Dendritic cell treated with granulocyte-macrophage colony-stimulating factor and Interleukin-4, amounts not matched to agents 40 ng/mL and 50 ng/mL, for 4 days (primary cell): Measurements from ENCODE around the gene PATE3.

ENCODE experiments used
- H3K27ac Mint-ChIP-seq: one replicate; pipeline ENCODE4 v1.8.0; 2022; ENCODE audit warnings: mild to moderate bottlenecking, mixed read lengths
- H3K27me3 Mint-ChIP-seq: one replicate; pipeline ENCODE4 v1.8.0; 2022; ENCODE audit warnings: mild to moderate bottlenecking, mixed read lengths
- H3K36me3 Mint-ChIP-seq: one replicate; pipeline ENCODE4 v1.8.0; 2022; ENCODE audit warnings: low read depth, mixed read lengths
- H3K4me1 Mint-ChIP-seq: one replicate; pipeline ENCODE4 v1.8.0; 2022; ENCODE audit warnings: low read depth, mixed read lengths
- H3K4me3 Mint-ChIP-seq: one replicate; pipeline ENCODE4 v1.8.0; 2022; ENCODE audit warnings: mild to moderate bottlenecking, moderate library complexity, mixed read lengths
- H3K9me3 Mint-ChIP-seq: one replicate; pipeline ENCODE4 v1.8.0; 2022; ENCODE audit warnings: mixed read lengths
- intact Hi-C: fragments of 100-400 bp; cut with micrococcal nuclease; formaldehyde crosslinking; loops from one replicate; pipeline ENCODE4 v1.15.0; 2022

Gene PATE3, protein sequence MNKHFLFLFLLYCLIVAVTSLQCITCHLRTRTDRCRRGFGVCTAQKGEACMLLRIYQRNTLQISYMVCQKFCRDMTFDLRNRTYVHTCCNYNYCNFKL

DNA sequence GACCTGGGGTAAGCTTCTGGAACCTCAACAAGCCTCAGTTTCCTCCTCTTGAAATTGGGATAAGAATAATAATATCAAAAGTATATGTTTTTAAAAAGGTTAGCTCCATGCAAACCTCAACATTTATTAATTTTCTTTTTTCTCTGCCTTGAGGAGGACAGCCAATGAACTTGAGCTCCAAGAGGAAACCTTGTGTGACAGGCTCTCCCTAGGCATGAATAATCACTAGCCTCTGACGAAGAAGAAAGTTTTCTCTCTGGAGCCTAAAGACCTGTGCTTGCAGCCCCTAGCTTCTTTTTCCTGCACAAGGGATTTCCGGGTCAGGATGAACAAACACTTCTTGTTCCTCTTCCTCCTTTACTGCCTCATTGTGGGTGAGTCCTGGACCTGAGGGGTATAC lies at the start of gene PATE3:
PATE3 (plus strand) TSS at position 301 of the 400 bp plus-strand sequence; CDS start at position 326, 25 bp downstream.
- peaks cover 6% of the 10 kb centered on the region for H3K9me3 Mint-ChIP-seq
- H3K27ac Mint-ChIP-seq, result no peak within 1 kb of the TSS
- no peak within 1 kb of the TSS for H3K4me3 Mint-ChIP-seq
- no peaks in the 10 kb centered on the region for H3K4me1 Mint-ChIP-seq
- intact Hi-C loops, result no loop called here
- H3K36me3 Mint-ChIP-seq, result no peaks in the 10 kb centered on the region
- H3K27me3 Mint-ChIP-seq, result no peaks in the 10 kb centered on the region

DNA sequence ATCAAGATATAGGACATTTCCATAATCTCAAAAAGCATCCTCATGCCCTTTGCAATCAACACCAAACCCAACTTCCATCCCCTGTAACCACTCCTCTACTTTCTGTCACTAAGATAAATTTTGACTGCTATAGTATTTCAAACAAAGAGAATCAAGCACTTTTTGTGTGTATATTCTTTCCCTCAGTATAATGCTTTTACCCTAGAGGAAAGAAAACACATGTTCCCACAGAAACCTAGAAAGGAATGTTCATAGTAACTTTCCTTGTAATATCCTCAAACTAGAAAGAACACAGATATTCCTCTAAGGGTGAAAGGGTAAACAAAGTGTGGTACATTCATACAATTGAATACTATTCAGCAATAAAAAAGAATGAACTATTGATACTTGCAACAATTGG lies 47.3 kb upstream of the PATE3 start:
- H3K27ac Mint-ChIP-seq, result no peak overlapping the region
- no peaks in the 10 kb centered on the region for H3K9me3 Mint-ChIP-seq
- H3K4me3 Mint-ChIP-seq, result no peak overlapping the region
- H3K36me3 Mint-ChIP-seq, result no peaks in the 10 kb centered on the region
- no peaks in the 10 kb centered on the region for H3K4me1 Mint-ChIP-seq
- intact Hi-C loops, result no loop called here
- peaks cover 1% of the 10 kb centered on the region for H3K27me3 Mint-ChIP-seq

DNA sequence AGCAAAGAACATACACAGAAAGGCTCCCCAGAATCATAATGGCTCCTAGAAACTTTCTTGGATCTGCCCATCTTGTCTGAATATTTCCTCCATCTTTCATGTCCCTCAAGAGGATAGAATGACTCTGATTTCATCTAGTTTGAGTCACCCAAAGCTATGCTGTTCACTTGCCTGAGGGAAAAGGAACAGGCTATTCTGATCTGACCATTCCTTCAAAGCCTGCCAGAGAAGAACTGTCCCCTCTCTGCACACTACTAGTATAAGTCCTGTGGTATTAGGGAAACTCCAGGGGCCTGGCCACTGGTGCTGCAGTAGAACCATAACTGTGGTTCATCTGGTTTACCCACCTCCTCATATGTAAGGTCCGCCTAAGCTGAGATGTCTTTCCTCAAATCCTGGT lies 44.2 kb upstream of the PATE3 start:
- intact Hi-C loops, result no loop called here
- Mint-ChIP-seq H3K27ac (no peak overlapping the region), H3K36me3 (no peaks in the 10 kb centered on the region), H3K4me1 (no peaks in the 10 kb centered on the region), H3K9me3 (no peaks in the 10 kb centered on the region), H3K27me3 (no peaks in the 10 kb centered on the region), H3K4me3 (no peak overlapping the region)

DNA sequence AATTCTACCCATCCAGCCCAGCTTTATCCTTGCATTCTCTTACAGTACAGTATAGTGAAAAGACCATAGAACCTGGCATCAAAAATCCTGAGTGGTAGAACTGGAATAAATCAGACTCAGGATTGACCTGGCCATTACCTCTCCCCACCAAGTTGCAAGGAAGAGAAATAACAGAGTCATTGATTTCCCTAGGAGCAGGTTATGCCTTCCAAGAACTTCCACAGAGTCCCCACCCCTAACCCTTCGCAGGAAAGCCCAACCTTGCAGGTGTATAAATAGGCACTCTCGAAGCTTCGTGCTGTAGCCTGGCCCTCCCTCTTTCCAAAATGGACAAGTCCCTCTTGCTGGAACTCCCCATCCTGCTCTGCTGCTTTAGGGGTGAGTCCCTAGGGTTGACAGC lies 41.9 kb upstream of the PATE3 start, which contains the start of gene PATE1:
PATE1 (plus strand) TSS at position 301 of the 400 bp plus-strand sequence; CDS start at position 327, 26 bp downstream.
- H3K36me3 Mint-ChIP-seq, result no peaks in the 10 kb centered on the region
- no peak within 1 kb of the TSS for H3K27ac Mint-ChIP-seq
- no peaks in the 10 kb centered on the region for H3K4me1 Mint-ChIP-seq
- intact Hi-C loops, result no loop called here
- no peak within 1 kb of the TSS for H3K4me3 Mint-ChIP-seq
- H3K9me3 Mint-ChIP-seq, result no peaks in the 10 kb centered on the region
- no peaks in the 10 kb centered on the region for H3K27me3 Mint-ChIP-seq

DNA sequence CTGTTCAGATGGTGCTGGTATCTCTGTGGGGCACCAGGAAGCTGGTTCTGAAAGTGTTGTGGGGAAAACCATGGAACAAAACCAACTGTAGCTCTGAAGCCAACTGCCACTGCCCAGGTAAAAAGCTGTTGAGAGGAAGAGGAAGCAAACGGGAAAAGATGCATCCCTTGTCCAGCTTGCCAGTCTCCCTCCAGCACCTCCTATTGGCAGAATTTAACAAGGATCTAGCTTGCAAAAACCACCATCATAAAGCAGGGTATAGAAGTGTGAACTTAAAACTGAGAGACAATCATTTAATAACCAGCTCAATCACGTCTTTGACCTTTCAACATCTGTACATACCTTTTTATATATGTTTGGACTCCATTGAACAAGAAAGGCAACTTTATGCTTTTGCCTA lies 37.3 kb upstream of the PATE3 start:
- intact Hi-C loops, result no loop called here
- H3K9me3 Mint-ChIP-seq, result no peaks in the 10 kb centered on the region
- no peaks in the 10 kb centered on the region for H3K36me3 Mint-ChIP-seq
- H3K27me3 Mint-ChIP-seq, result no peaks in the 10 kb centered on the region
- H3K4me1 Mint-ChIP-seq, result no peaks in the 10 kb centered on the region
- H3K4me3 Mint-ChIP-seq, result no peak overlapping the region
- H3K27ac Mint-ChIP-seq, result no peak overlapping the region

DNA sequence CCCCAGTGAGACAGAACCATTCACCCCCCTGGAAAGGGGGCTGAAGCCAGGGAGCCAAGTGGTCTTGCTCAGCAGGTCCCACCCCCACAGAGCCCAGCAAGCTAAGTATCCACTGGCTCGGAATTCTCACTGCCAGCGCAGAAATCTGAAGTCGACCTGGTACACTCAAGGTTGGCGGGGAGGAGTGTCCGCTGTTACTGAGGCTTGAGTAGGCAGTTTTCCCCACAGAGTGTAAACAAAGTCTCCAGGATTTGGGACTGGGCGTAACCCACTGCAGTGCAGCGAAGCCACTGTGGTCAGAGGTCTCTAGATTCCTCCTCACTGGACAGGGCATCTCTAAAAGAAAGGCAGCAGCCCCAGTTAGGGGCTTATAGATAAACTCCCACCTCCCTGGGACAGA lies 31.9 kb upstream of the PATE3 start:
- H3K36me3 Mint-ChIP-seq, result no peaks in the 10 kb centered on the region
- no peaks in the 10 kb centered on the region for H3K4me1 Mint-ChIP-seq
- no peak overlapping the region for H3K4me3 Mint-ChIP-seq
- H3K9me3 Mint-ChIP-seq, result no peaks in the 10 kb centered on the region
- no peaks in the 10 kb centered on the region for H3K27me3 Mint-ChIP-seq
- intact Hi-C loops, result no loop called here
- no peak overlapping the region for H3K27ac Mint-ChIP-seq

DNA sequence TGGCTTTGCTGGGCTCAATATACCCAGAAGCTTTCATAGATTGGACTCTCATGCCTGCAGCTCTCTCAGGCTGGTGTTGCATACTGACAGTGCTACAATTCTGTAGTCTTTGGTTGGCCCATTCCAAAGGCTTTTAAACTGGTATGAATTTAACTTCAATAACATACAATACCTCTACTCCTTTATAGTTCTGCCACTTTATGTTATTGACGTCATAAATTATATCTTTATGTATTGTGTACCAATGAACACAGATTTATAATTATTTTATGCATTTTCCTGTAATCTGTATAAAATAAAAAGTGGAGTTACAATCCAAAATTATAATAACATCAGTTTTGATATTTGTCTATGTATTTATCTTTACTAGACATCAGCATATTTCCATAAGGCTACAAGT lies 25.5 kb upstream of the PATE3 start:
- H3K9me3 Mint-ChIP-seq, result no peaks in the 10 kb centered on the region
- no peaks in the 10 kb centered on the region for H3K36me3 Mint-ChIP-seq
- no peak overlapping the region for H3K27ac Mint-ChIP-seq
- H3K27me3 Mint-ChIP-seq, result no peaks in the 10 kb centered on the region
- intact Hi-C loops, result no loop called here
- no peak overlapping the region for H3K4me3 Mint-ChIP-seq
- H3K4me1 Mint-ChIP-seq, result no peaks in the 10 kb centered on the region

DNA sequence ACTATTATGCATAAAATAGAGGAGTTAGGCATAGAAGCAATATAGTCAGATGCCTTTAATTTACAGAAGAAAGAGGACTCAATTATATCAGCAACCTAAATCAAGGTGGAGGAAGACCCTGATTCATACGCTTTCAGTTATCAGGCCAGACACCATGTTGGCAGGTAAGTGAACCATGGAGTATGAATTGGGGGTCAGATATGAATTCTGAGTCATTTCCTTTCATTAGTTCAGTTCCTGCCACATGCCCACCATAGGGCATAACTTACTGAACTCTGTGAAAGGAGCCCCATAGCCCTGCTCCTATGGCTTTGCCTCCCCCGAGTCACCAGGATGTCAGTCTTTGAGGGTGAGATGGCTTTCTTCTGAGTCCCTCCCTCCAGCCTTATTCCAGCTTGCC lies 24.4 kb upstream of the PATE3 start:
- Mint-ChIP-seq H3K4me3 (no peak overlapping the region), H3K9me3 (no peaks in the 10 kb centered on the region), H3K27ac (no peak overlapping the region), H3K36me3 (no peaks in the 10 kb centered on the region), H3K4me1 (no peaks in the 10 kb centered on the region), H3K27me3 (no peaks in the 10 kb centered on the region)
- intact Hi-C loops, result no loop called here

DNA sequence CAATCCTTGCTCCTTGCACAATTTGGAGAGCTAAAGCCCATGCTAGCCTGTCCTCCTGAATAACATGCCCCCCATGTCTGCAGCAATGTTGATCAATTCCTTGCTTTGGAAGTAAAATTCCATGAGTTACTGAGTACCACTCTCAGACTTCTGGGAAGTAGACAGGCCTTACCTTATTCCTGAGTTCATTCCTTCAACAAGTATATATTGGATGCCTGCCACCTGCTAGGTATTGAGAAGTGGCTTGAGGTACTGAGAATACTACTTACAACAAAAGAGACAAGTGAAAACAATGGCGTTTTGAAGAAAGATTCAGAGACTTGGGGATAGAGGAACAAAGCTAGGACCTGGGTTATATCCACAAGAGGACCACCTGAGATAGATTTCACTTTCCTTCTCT lies 21.7 kb upstream of the PATE3 start:
- Mint-ChIP-seq H3K4me3 (no peak overlapping the region), H3K27ac (no peak overlapping the region), H3K36me3 (no peaks in the 10 kb centered on the region), H3K9me3 (no peaks in the 10 kb centered on the region), H3K4me1 (no peaks in the 10 kb centered on the region), H3K27me3 (no peaks in the 10 kb centered on the region)
- intact Hi-C loops, result no loop called here

DNA sequence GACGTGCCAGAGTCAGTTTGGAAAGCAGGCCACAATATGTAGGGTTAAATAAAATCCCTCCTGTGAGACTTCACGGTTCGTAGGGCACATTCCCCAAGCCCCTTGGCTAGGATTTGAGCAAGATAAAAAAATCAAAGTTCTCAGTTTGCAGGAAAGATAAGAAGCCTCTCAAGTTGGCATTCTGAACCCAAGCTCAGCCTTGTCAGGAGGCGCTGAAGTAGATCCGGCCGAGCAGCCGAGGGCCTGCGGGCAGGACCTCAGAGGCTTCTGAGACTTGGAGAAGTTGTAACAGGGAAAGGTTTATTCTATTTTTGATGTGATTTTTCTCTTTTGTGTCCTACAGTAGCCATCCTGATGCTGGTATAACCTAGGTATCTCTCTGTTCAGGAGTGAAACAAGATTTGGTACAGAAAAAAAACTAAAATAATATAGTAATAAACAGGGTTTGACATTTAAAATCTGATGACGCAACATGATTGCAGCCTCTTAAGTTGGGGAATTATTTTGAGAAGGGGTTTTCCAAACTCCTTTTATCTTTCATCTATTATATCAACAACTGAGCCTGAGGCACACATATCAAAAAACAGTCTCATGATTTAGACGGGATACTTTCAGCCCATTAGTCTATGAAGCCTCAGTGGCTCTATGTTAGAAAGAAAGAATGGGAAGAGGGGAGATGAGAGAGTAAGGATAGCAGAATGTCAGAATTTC lies 19.4 kb upstream of the PATE3 start:
- no peaks in the 10 kb centered on the region for H3K9me3 Mint-ChIP-seq
- H3K27me3 Mint-ChIP-seq, result no peaks in the 10 kb centered on the region
- no peaks in the 10 kb centered on the region for H3K36me3 Mint-ChIP-seq
- intact Hi-C loops, result no loop called here
- H3K4me3 Mint-ChIP-seq, result no peak overlapping the region
- no peak overlapping the region for H3K27ac Mint-ChIP-seq
- H3K4me1 Mint-ChIP-seq, result no peaks in the 10 kb centered on the region

DNA sequence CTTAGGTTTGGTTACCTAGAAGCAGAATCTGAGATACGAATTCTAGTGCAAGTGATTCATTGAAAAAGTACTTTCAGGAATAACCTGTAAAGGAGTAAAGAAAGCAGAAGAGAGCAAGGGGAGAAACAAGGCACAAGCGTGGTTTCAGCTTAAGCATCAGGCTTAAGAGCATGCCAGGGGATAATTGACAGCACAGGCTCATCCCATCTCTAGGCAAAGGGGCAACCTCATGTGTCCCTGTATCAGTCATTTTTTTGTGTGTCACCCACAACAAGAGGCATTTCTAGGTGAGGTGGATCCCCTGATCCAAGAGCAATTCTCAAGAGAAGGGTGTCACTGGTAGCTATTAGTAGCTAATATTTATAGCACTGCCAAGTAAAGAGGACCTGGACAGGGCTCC lies 17.3 kb upstream of the PATE3 start:
- Mint-ChIP-seq H3K9me3 (no peaks in the 10 kb centered on the region), H3K4me3 (no peak overlapping the region), H3K27me3 (no peaks in the 10 kb centered on the region), H3K36me3 (no peaks in the 10 kb centered on the region), H3K4me1 (no peaks in the 10 kb centered on the region), H3K27ac (no peak overlapping the region)
- intact Hi-C loops, result no loop called here

DNA sequence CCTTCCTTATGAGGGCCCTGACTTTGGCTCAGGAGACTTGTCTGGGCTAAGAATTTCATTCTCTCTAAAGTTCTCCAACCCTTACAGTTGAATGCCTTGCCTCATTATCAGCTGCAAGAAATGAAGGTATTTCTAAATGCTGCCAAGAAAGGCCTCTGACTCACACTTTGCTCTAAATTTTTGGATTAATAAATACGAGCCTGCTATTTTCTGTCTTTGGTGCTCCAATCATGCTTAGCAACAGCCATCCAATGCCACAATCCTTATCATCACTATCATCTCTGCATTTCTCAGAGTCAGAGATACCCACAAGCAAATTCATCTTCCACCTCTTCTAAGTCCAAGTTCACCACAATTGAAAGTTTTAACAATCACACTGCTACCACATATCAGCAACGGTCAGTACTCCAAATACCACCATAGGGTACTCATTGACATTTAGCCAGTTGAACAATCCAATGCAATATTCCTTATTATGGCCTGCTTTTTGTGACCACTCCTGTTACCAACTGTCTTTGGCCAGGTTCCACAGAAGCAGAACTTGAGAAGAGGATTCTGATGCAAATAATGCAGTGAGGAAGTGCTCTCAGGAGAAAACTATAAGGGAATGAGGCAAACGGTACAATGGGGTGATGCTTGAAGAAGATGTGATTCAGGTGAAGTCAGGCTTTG lies 15.0 kb upstream of the PATE3 start:
- no peak overlapping the region for H3K4me3 Mint-ChIP-seq
- intact Hi-C loops, result no loop called here

DNA sequence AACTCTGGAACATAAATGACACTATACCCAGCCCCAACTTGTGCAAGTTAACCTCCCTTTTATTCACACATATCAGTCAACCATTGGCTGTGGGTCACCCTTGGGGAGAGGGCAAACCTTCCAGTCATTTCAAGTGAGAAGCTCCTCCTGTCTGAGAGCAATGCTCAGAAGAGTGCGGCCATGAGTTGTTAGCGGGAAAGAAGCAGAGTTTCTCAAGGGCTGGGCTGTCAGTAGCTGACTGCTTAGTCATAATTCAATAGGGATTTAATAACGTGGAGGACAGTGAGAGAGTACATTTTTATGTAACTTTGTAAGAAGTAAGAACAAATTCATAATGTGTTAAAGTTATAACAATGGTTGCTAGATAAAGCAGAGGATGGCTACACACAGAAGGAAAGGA lies 14.4 kb upstream of the PATE3 start:
- Mint-ChIP-seq H3K36me3 (no peaks in the 10 kb centered on the region), H3K27me3 (no peaks in the 10 kb centered on the region), H3K9me3 (no peaks in the 10 kb centered on the region), H3K27ac (no peak overlapping the region), H3K4me3 (no peak overlapping the region), H3K4me1 (no peaks in the 10 kb centered on the region)
- intact Hi-C loops, result no loop called here

More for the DNA sequence above, 15.0 kb upstream of the PATE3 start:
- H3K27ac Mint-ChIP-seq, result no peak overlapping the region
- no peaks in the 10 kb centered on the region for H3K36me3 Mint-ChIP-seq
- no peaks in the 10 kb centered on the region for H3K4me1 Mint-ChIP-seq
- H3K27me3 Mint-ChIP-seq, result no peaks in the 10 kb centered on the region
- H3K9me3 Mint-ChIP-seq, result no peaks in the 10 kb centered on the region

DNA sequence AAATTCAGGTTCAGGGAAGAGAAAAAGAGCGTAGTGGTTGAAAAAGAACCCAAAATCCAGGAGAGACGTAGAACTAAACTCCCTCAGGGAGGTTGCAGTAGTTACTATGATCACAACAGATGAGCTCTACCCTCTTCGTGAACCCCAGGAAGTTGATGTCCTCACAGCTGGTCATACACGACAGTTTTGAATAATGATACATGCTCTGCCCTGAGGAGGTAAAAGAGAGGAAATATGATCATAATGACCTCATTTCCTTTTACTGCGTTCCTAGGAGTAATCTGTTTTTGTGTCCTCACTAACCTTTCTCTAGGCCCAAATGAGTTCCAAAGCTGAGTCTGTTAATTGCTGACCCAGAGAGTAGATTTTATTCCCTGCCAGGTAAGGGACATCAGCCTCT lies 10.6 kb upstream of the PATE3 start:
- Mint-ChIP-seq H3K4me1 (no peaks in the 10 kb centered on the region), H3K9me3 (no peaks in the 10 kb centered on the region), H3K27ac (no peak overlapping the region), H3K36me3 (no peaks in the 10 kb centered on the region), H3K4me3 (no peak overlapping the region), H3K27me3 (no peaks in the 10 kb centered on the region)
- intact Hi-C loops, result no loop called here
